T47D (cell line): ENCODE data around the gene FJX1.

Experiments
- DNase-seq, 2 experiments: peaks; one replicate each; pipeline versions ENCODE4 v3.0.0 to v3.0.0-alpha.2; 2011 to 2012; ENCODE audit warnings: low read depth in 1 of 2, low spot score in 1 of 2
- JUND ChIP-seq: IDR thresholded peaks from 2 replicates; pipeline ENCODE4 v1.6.1; 2012; ENCODE audit warnings: low read depth
- in situ Hi-C: cut with HindIII; loops from 2 replicates; pipeline ENCODE4 v1.10.0; 2016; ENCODE audit warnings: low sequenced_read_pairs, low pct_unique_long_range_greater_than_20kb

FJX1 gene

GRCh38 chr11:35624781-35625180 lies 6.5 kb downstream of the FJX1 start:
- no peak for TF ChIP-seq JUND
- no peak for DNase-seq
- in situ Hi-C loops, result no loop called here

- TF ChIP-seq JUND, result no peak
- no peak for DNase-seq
- in situ Hi-C loops, result no loop called here
These were observed 8.2 kb downstream of the FJX1 start for GRCh38 chr11:35626501-35626900.

- no peak for TF ChIP-seq JUND
- DNase-seq, result no peak
- in situ Hi-C loops, result no loop called here
These were observed 11.3 kb downstream of the FJX1 start for GRCh38 chr11:35629511-35629910.

DNA sequence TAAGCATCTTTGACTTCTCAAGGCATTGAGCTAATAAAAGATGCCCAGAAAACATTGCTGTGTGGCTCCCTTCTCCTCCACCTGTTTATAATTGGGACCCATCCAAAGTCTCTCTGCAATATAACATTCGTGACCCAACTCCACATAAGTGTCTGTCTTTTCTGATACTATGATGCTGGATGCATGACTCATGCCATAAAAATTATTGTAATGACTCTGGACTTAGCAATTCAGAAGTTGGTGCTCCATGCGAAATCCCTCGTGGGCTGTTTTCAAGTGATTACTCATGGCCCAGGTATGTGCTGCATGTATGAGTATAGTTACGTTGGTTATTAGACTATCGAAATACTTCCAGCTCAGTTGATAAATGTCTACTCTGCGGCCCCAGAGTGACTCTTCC lies 11.7 kb downstream of the FJX1 start:
- TF ChIP-seq JUND, result no peak
- no peak for DNase-seq
- in situ Hi-C loops, result no loop called here

GRCh38 chr11:35631891-35632290 lies 13.6 kb downstream of the FJX1 start:
- DNase-seq, result no peak
- TF ChIP-seq JUND, result no peak
- in situ Hi-C loops, result no loop called here

GRCh38 chr11:35632301-35632700 lies 14.0 kb downstream of the FJX1 start:
- no peak for DNase-seq
- no peak for TF ChIP-seq JUND
- in situ Hi-C loops, result no loop called here

GRCh38 chr11:35633827-35634423 lies 15.7 kb downstream of the FJX1 start:
- in situ Hi-C loops, result no loop called here
- TF ChIP-seq JUND, result no peak
- no peak for DNase-seq

GRCh38 chr11:35635933-35636332 lies 17.7 kb downstream of the FJX1 start:
- TF ChIP-seq JUND, result no peak
- DNase-seq, result no peak
- in situ Hi-C loops, result no loop called here

GRCh38 chr11:35639591-35640179 lies 21.4 kb downstream of the FJX1 start:
- peak; percentile 55 to 89 for DNase-seq
- in situ Hi-C loops, result no loop called here
- TF ChIP-seq JUND, result no peak

DNA sequence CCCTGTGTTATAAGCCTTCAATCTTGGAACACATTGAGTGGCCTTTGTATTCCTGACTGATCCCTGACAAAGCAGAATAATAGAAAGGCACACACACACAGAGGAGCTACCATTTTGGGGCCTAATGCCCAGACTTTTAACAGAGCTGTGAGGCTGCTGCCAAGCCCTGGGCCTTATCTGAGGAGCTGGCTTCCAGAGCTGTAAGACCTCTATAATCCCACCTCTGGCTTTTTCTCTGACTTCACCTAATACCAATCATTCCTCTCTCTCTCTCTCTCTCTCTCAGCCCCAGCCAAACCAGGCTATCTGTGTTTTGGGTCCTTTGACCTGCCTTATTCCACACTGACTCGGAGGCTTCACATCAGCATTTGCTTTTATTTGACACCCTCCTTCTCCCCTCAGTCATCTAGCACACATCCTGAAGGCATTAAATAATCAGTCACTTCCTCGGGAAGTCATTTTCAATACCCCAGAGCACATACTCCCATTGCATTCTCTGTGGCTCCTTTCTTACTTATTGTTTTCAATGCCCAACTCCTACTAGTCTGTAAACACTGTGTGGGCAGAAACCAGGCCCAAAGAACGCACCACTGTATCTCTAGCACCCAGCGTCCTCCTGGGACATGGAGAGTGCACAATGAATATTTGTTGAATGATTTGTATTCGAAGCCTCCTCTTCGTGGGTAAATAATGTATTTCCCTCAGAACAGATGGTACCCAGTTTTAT lies 23.1 kb downstream of the FJX1 start:
- TF ChIP-seq JUND, result no peak
- DNase-seq, result no peak
- in situ Hi-C loops, result no loop called here

DNA sequence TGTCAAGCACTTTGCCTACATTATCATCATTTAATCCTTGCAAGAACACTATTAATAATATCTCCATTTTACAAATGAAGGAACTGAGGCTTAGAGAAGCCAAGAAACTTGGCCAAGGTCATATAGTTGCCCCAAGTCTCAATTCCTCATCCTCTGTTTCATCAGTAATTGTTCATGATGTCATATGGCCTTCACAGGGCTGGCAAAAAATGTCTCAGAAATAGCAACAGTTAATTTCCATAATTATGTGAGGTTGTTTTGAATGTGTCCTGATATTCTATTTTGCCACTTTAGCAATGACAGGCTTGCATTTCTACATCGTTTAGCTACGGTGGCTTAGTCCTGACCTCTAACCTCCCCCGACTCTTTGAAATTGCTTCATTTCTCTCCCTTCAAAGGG lies 23.7 kb downstream of the FJX1 start:
- no peak for TF ChIP-seq JUND
- no peak for DNase-seq
- in situ Hi-C loops, result no loop called here

DNA sequence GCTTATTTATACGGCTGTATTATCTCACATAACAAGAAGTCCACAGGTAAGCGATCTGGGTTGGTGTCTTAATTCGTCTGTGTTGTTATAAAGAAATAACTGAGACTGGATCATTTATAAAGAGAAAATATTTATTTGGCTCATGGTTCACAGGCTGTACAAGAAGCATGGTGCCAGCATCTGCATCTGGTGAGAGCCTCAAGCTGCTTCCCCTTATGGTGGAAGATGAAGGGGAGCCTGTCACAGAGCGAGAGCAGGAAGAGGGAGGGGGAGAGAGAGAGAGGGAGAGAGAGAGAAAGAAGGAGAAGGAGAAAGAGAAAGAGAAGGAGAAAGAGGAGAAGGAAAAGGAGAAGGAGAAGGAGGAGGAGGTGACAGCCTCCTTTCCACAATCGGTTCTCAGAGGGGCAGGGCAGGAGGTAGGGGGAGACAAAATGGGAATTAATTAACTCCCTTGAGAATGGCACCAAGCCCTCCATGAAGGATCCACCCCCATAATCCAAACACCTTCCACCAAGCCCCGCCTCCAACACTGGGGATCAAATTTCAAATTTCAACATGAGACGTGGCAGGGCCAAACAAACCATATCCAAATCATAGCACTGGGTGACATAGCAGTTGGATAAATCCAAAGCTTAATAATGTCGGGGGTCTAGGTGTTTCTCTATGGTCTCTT lies 29.3 kb downstream of the FJX1 start:
- peak in 1 of 2 experiments; percentile 81 for DNase-seq
- in situ Hi-C loops, result no loop called here
- no peak for TF ChIP-seq JUND

DNA sequence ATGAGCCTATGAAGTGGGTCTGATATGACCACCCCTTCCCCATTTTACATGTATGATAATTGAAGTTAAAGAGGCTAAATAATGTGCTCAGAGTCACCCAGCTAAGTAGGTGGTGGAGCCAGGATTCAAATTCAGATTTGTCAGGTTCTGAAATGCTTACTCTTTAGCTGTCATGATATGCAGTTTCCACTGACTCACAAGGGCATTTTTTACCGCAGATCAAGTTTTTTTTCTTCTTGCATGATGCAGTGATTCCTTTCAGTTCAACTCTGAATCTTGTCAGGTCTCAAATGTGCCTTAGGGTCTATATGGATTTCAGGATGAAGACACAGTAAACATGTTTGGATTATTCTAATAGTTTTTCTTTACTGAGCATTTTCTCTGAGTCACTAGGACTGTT lies 31.7 kb downstream of the FJX1 start:
- DNase-seq, result no peak
- in situ Hi-C loops, result no loop called here
- no peak for TF ChIP-seq JUND

DNA sequence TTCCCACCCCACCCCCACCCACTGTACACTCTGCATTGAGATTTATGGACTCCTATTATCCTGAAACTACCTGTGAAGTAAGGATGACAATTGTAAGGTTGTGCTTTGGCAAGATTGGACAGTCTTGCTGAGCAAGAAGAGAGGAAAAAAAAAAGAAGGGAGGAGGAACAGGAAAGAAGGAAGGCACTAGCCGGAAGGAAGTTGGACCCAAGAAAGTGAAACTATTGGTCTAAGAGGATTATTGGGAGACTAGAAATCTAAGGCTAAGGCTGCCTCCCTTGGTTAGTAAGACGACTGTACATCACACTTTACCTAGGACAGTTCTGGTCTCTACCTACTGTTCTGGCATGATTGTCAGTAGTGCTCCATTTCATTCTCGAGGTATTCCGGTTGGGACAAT lies 32.2 kb downstream of the FJX1 start:
- no peak for DNase-seq
- no peak for TF ChIP-seq JUND
- in situ Hi-C loops, result no loop called here
